GM12878 (cell line): ENCODE data around the gene DHCR24. TPM values are rescaled to one million over a fixed set of nuclear protein-coding genes. Genes with fewer than 3 reads are reported as not detected.

Source experiments
- ATAC-seq: fragments of 200-7000 bp; cut with Tn5 transposase; 3 replicates; pipeline ENCODE4 v1.9.1; 2020; ENCODE audit warnings: mild to moderate bottlenecking, moderate library complexity
- Bru-seq: library from RNA; stranded (reverse); fragments of 400-500 nt; gene quantifications from one replicate; lab custom pipeline; 2021; lab: Mats Ljungman, UMichigan
- BruChase-seq, 2 experiments: library from RNA; stranded (reverse); fragments of 400-500 nt; gene quantifications; one replicate each; lab custom pipeline; 2021; lab: Mats Ljungman, UMichigan
- BruUV-seq: library from RNA; stranded (reverse); fragments of 400-500 nt; replicated peaks from 2 replicates; lab custom pipeline; 2021; lab: Mats Ljungman, UMichigan
- CTCF ChIA-PET: fragments of 300-600 bp; sonication (Branson Sonifier 250); formaldehyde crosslinking; extraction: SDS; loops from one replicate; lab custom pipeline; 2021; ENCODE audit warnings: inconsistent platforms; lab: Yijun Ruan, JAX
- POLR2A ChIA-PET: fragments of 350-600 bp; formaldehyde crosslinking; extraction: SDS; loops from one replicate; lab custom pipeline; 2021; ENCODE audit warnings: inconsistent platforms; lab: Charles Lee
- RAD21 ChIA-PET: fragments of 300-600 bp; sonication (Branson Sonifier 250); formaldehyde crosslinking; loops from one replicate; lab custom pipeline; 2023; ENCODE audit warnings: antibody characterized with exemption; ENCODE audit not compliant: unreplicated experiment; lab: Charles Lee
- SMC1A ChIA-PET: fragments of 300-600 bp; sonication (Branson Sonifier 250); formaldehyde crosslinking; loops from one replicate; lab custom pipeline; 2023; ENCODE audit not compliant: unreplicated experiment, uncharacterized antibody; lab: Charles Lee
- DNase-seq: peaks from one replicate; pipeline ENCODE4 v3.0.0-alpha.2; 2011; ENCODE audit warnings: low read depth, low spot score
- FAIRE-seq: peaks from 3 replicates; lab custom pipeline; 2011; peaks lifted over from hg19 to GRCh38; lab: Jason Lieb, UNC
- H2AFZ ChIP-seq: 2 replicates; pipeline ENCODE4 v1.6.0; 2011; ENCODE audit warnings: low read depth, low read length, control low read depth; ENCODE audit not compliant: control insufficient read depth
- H3K27ac ChIP-seq: 2 replicates; pipeline ENCODE4 v1.5.1; 2011; ENCODE audit warnings: control low read depth; ENCODE audit not compliant: control insufficient read depth, insufficient read depth
- H3K27me3 ChIP-seq, 2 experiments: replicated peaks in 1 of 2; 2 replicates each; pipeline versions ENCODE4 v1.6.0 to v1.6.1; 2011; ENCODE audit warnings: low read length in 1 of 2; ENCODE audit not compliant: control insufficient read depth in 2 of 2, insufficient read depth in 2 of 2
- H3K36me3 ChIP-seq, 2 experiments: 2 replicates each; pipeline ENCODE4 v1.5.1; 2011; ENCODE audit warnings: low read length in 1 of 2; ENCODE audit not compliant: control insufficient read depth in 2 of 2, insufficient read depth in 2 of 2
- H3K4me1 ChIP-seq: 2 replicates; pipeline ENCODE4 v1.6.1; 2011; ENCODE audit warnings: mild to moderate bottlenecking, low read length, moderate library complexity, mixed read lengths; ENCODE audit not compliant: control insufficient read depth, insufficient read depth
- H3K4me2 ChIP-seq: 2 replicates; pipeline ENCODE4 v1.6.0; 2011; ENCODE audit warnings: control low read depth; ENCODE audit not compliant: control insufficient read depth, insufficient read depth
- H3K4me3 ChIP-seq: fragments of 200-600 bp; sonication (generic); 2 replicates; pipeline ENCODE4 v1.5.1; 2016
- H3K79me2 ChIP-seq: 2 replicates; pipeline ENCODE4 v1.6.0; 2011; ENCODE audit warnings: low read length; ENCODE audit not compliant: control insufficient read depth, insufficient read depth
- H3K9ac ChIP-seq: 2 replicates; pipeline ENCODE4 v1.8.0; 2011; ENCODE audit warnings: low read length, control low read depth, mixed read lengths; ENCODE audit not compliant: control insufficient read depth, insufficient read depth
- H3K9me3 ChIP-seq: replicated peaks from 3 replicates; pipeline ENCODE4 v1.5.1; 2011; ENCODE audit warnings: mild to moderate bottlenecking, low read length; ENCODE audit not compliant: control insufficient read depth, insufficient read depth
- H4K20me1 ChIP-seq: 2 replicates; pipeline ENCODE4 v1.6.0; 2011; ENCODE audit not compliant: control insufficient read depth, insufficient read depth
- BCL11A ChIP-seq: IDR thresholded peaks from 2 replicates; pipeline ENCODE4 v1.6.1; 2011; ENCODE audit warnings: low read depth, low read length
- BMI1 ChIP-seq: fragments of 450-650 bp; IDR thresholded peaks from 2 replicates; pipeline ENCODE4 v1.6.1; 2016; ENCODE audit warnings: mild to moderate bottlenecking, moderate library complexity, borderline replicate concordance
- CEBPB ChIP-seq, 2 experiments: fragments of 150-350 bp in 1 of 2; IDR thresholded peaks; 2 replicates each; pipeline ENCODE4 v1.6.1; 2012 to 2014; ENCODE audit warnings: low read depth in 2 of 2, low read length in 2 of 2, borderline replicate concordance in 1 of 2, inconsistent platforms in 1 of 2
- ETV6 ChIP-seq, 2 experiments: fragments of 450-650 bp in 1 of 2; IDR thresholded peaks in 1 of 2; conservative IDR thresholded peaks in 1 of 2; 2 replicates each; pipeline ENCODE4 v1.6.1; 2014; ENCODE audit warnings: antibody characterized with exemption in 1 of 2, borderline replicate concordance in 1 of 2, low read depth in 1 of 2, mild to moderate bottlenecking in 1 of 2, moderate library complexity in 1 of 2
- IKZF1 ChIP-seq: fragments of 450-650 bp; conservative IDR thresholded peaks from 2 replicates; pipeline ENCODE4 v1.6.1; 2017; ENCODE audit warnings: antibody characterized with exemption, mild to moderate bottlenecking
- IRF3 ChIP-seq: fragments of 450-650 bp; IDR thresholded peaks from 2 replicates; pipeline ENCODE4 v1.6.1; 2014; ENCODE audit warnings: mild to moderate bottlenecking
- JUND ChIP-seq: IDR thresholded peaks from 2 replicates; pipeline ENCODE4 v1.6.1; 2012; ENCODE audit warnings: low read depth, mild to moderate bottlenecking, low read length, improper control_type of control experiment, moderate library complexity
- MLLT1 ChIP-seq: fragments of 450-650 bp; IDR thresholded peaks from 2 replicates; pipeline ENCODE4 v1.6.1; 2016; ENCODE audit warnings: mild to moderate bottlenecking
- MXI1 ChIP-seq: fragments of 150-350 bp; IDR thresholded peaks from 2 replicates; pipeline ENCODE4 v1.6.1; 2011; ENCODE audit warnings: low read depth, mild to moderate bottlenecking, inconsistent platforms, low read length, improper control_type of control experiment
- SPI1 ChIP-seq: IDR thresholded peaks from 2 replicates; pipeline ENCODE4 v1.6.1; 2011; ENCODE audit warnings: low read depth, mild to moderate bottlenecking, low read length, moderate library complexity, borderline replicate concordance; ENCODE audit not compliant: insufficient read depth
- TARDBP ChIP-seq: IDR thresholded peaks from 2 replicates; pipeline ENCODE4 v1.6.1; 2016; ENCODE audit warnings: borderline replicate concordance
- TCF7 ChIP-seq: IDR thresholded peaks from 2 replicates; pipeline ENCODE4 v1.6.1; 2014; ENCODE audit warnings: antibody characterized with exemption, borderline replicate concordance
- YY1 ChIP-seq: IDR thresholded peaks from 2 replicates; pipeline ENCODE4 v1.6.1; 2011; ENCODE audit warnings: low read depth, mild to moderate bottlenecking, low read length
- WGBS: methylation state at CpG from one replicate; pipeline ENCODE4 v1.1.6; 2016; ENCODE audit warnings: low lambda C conversion rate; ENCODE audit not compliant: insufficient replicate concordance, insufficient coverage; ENCODE audit errors: missing lambda C conversion rate; 5-methylcytosine and 5-hydroxymethylcytosine counted together
- in situ Hi-C: fragments of 300-500 bp; cut with MboI; formaldehyde crosslinking; loops from 9 replicates; pipeline ENCODE4 v1.14.3; 2018; ENCODE audit warnings: mixed read lengths
- intact Hi-C: fragments of 100-400 bp; cut with micrococcal nuclease; formaldehyde crosslinking; loops from one replicate; pipeline ENCODE4 v1.14.2; 2022; ENCODE audit not compliant: unreplicated experiment
- long read RNA-seq, 2 experiments: library from polyadenylated mRNA; unstranded; transcript quantifications; one replicate each; pipeline ENCODE4 v2.0.0, GENCODE V29; 2019 to 2020
- polyA minus RNA-seq, 3 experiments: library from RNA; depleted of rRNA, polyadenylated mRNA; stranded (reverse); fragments of >200 nt; gene quantifications; 2 replicates each; pipeline ENCODE4 v1.2.3, GENCODE V29; 2011
- polyA plus RNA-seq, 11 experiments: library from polyadenylated mRNA; depleted of rRNA in 4 of 11; unstranded in 6 of 11; stranded (reverse) in 5 of 11; fragments of >200 nt; fragmentation: Nextera tagmentation in 4 of 11; fragmentation: Illumina TruSeq in 1 of 11; extraction: Ambion mirVana in 4 of 11; extraction: Trizol in 1 of 11; gene quantifications; 1 replicate in 1 of 11; 2 replicates in 10 of 11; pipeline versions ENCODE4 v1.2.1 to v1.2.3, GENCODE V29; 2011 to 2016; ENCODE audit warnings: inconsistent platforms in 2 of 11, missing spikeins in 2 of 11, low read depth in 1 of 11
- total RNA-seq, 4 experiments: library from RNA; depleted of rRNA in 3 of 4; stranded (reverse); fragments of >200 nt in 3 of 4; fragmentation: Illumina TruSeq in 1 of 4; extraction: Trizol in 1 of 4; gene quantifications; 2 replicates each; pipeline versions ENCODE4 v1.2.1 to v1.2.3, GENCODE V29; 2013 to 2021

DHCR24 gene
- total RNA-seq (2013; cell fraction: nucleolus; rRNA removed): 105 and 147 TPM in 2 replicates
- total RNA-seq (2014; rRNA removed) (122 and 132 TPM in 2 replicates), total RNA-seq (2014; rRNA removed; fragmentation: Illumina TruSeq; extraction: Trizol) (72.9 and 78.5 TPM in 2 replicates), total RNA-seq (2021) (169 and 175 TPM in 2 replicates), polyA plus RNA-seq (2011; rRNA removed) (61.8 and 147 TPM in 2 replicates), polyA plus RNA-seq (2014; fragmentation: Illumina TruSeq; extraction: Trizol) (92.6 and 116 TPM in 2 replicates), polyA plus RNA-seq (2014; fragmentation: Nextera tagmentation; extraction: Ambion mirVana) (10 to 100 TPM; 23.3 to 39.3 TPM), polyA plus RNA-seq (2014; rRNA removed) (106 and 110 TPM in 2 replicates), polyA plus RNA-seq (2016; fragmentation: Nextera tagmentation; extraction: Ambion mirVana) (100 to 1,000 TPM; 123 to 128 TPM), polyA minus RNA-seq (2011; rRNA and poly(A)+ RNA removed) (259 and 370 TPM in 2 replicates), Bru-seq, nascent RNA (percentile 79 among the genes with signal in this experiment), BruChase-seq, experiment 1, labeled RNA remaining after a 6-hour chase (percentile 89 among the genes with signal in this experiment), BruChase-seq, experiment 2, labeled RNA remaining after a 2-hour chase (percentile 82 among the genes with signal in this experiment)
- 43.3 TPM for polyA plus RNA-seq (2011; ENCODE audit: low read depth)
- polyA plus RNA-seq (2011; cell fraction: cytosol; rRNA removed): 187 and 196 TPM in 2 replicates
- polyA plus RNA-seq (2011; cell fraction: nucleus; rRNA removed): 179 and 246 TPM in 2 replicates
- polyA plus RNA-seq (2012): 64.5 and 70.3 TPM in 2 replicates
- 54.5 and 63.7 TPM in 2 replicates for polyA minus RNA-seq (2011; cell fraction: cytosol; rRNA and poly(A)+ RNA removed)
- 94.1 and 148 TPM in 2 replicates for polyA minus RNA-seq (2011; cell fraction: nucleus; rRNA and poly(A)+ RNA removed)
- long read RNA-seq, experiment 1, full-length matches to known transcripts: 31 of 42 reads
- long read RNA-seq, experiment 1, partial matches to known transcripts: 2 of 42 reads
- long read RNA-seq, experiment 1, other reads (novel, unspliced or antisense): 9 of 42 reads
- long read RNA-seq, experiment 2, full-length matches to known transcripts: 4 of 52 reads
- long read RNA-seq, experiment 2, partial matches to known transcripts: 4 of 52 reads
- long read RNA-seq, experiment 2, other reads (novel, unspliced or antisense): 44 of 52 reads

GRCh38 chr1:54886724-54887664 is at the start of gene DHCR24:
Gene DHCR24 (minus strand): TSS chr1:54887195. CDS start chr1:54887119, 76 bp downstream.
- peak; percentile 45 for DNase-seq
- Histone ChIP-seq H3K9me3 (no peaks in the 10 kb centered on the region), H2AFZ (peak within 1 kb of the TSS; percentile 81), H3K4me3 (peak within 1 kb of the TSS; percentile 81), H3K79me2 (peaks cover 49% of the 10 kb centered on the region), H3K27ac (peak within 1 kb of the TSS; percentile 77), H4K20me1 (peaks cover 6% of the 10 kb centered on the region; the same call in 1 of the 2 replicates), H3K36me3 (peaks cover 0 to 13% of the 10 kb centered on the region in 2 experiments; a peak in 2 of 4 replicates), H3K27me3 (no peaks in the 10 kb centered on the region), H3K9ac (peak within 1 kb of the TSS; percentile 71), H3K4me1 (peaks cover 13% of the 10 kb centered on the region), H3K4me2 (peak within 1 kb of the TSS; percentile 70)
- FAIRE-seq: no peak
- SMC1A ChIA-PET: interaction anchor here (0.8 to 5.6 kb wide), 6 partner anchors 9 to 74 kb away, joined by 3 to 28 read pairs (median 4); no protein-coding TSS in a partner anchor
- CTCF ChIA-PET: interaction anchor here (0.8 to 1.8 kb wide), 6 partner anchors 25 to 529 kb away, joined by 3 to 6 read pairs (median 3); no protein-coding TSS in a partner anchor
- WGBS: under 1% methylated on average over 70 of the region's 109 CpGs
- POLR2A ChIA-PET: interaction anchor here (1.0 to 1.1 kb wide), 5 partner anchors 9 to 945 kb away, joined by 3 to 6 read pairs (median 3); partner anchors contain the start of gene IFT25
- intact Hi-C loops (no loop called here), in situ Hi-C loops (no loop called here)
- BruUV-seq: no TSS peak
- RAD21 ChIA-PET: interaction anchor here (0.6 to 1.2 kb wide), 2 partner anchors 58 to 69 kb away, joined by 3 to 10 read pairs; no protein-coding TSS in a partner anchor
- ATAC-seq: peak; percentile 95
- TF ChIP-seq CEBPB (IDR thresholded peaks at IDR 0.05; ENCODE audit: borderline replicate concordance in 1 of 2, low read depth in 2 of 2, low read length in 2 of 2): no peak
- no peak for TF ChIP-seq YY1
- TF ChIP-seq IRF3: peak; percentile 69; the same call in 1 of the 2 replicates
- peak; percentile 91 for TF ChIP-seq MLLT1
- TF ChIP-seq ETV6 (conservative IDR thresholded peaks at IDR 0.05 in 1 of 2, IDR thresholded peaks at IDR 0.05 in 1 of 2; ENCODE audit: borderline replicate concordance in 1 of 2, low read depth in 1 of 2): no peak
- no peak for TF ChIP-seq BCL11A
- no peak for TF ChIP-seq TCF7
- TF ChIP-seq JUND: no peak
- TF ChIP-seq MXI1: no peak; the same call in 1 of the 2 replicates
- TF ChIP-seq SPI1: no peak
- peak; percentile 34; the same call in 1 of the 2 replicates for TF ChIP-seq TARDBP
- peak; percentile 78 for TF ChIP-seq IKZF1
- TF ChIP-seq BMI1: no peak
